Measurements from ENCODE around the gene CRISPLD2.

GRCh38 chr16:84817206-84817605 is 2.6 kb upstream of the CRISPLD2 start:
- TF ChIP-seq CTCF (IDR thresholded peaks at IDR 0.05) = no peak
- TF ChIP-seq POLR2A (IDR thresholded peaks at IDR 0.05) = no peak

Measured in body of pancreas (tissue), 4 donors.